ENCODE data around the gene ABCB8. TPM values are rescaled to one million over a fixed set of nuclear protein-coding genes. Genes with fewer than 3 reads are reported as not detected.

The ABCB8 gene
- polyA plus RNA-seq, 5 donors, result 17.6 to 29.3 (median 24.9) TPM

GRCh38 chr7:151083824-151084160, 55.5 kb downstream of the ABCB8 start:
- DNase-seq, result no peak

GRCh38 chr7:151085329-151085690, 57.1 kb downstream of the ABCB8 start:
- no peak for DNase-seq

- DNase-seq, result peak; percentile 79 to 87
These were observed 57.7 kb downstream of the ABCB8 start, which contains the start of gene AGAP3 for GRCh38 chr7:151085691-151086620. AGAP3 (plus strand) TSS chr7:151086475; CDS start chr7:151086742, 267 bp downstream.

GRCh38 chr7:151086802-151087244, 58.6 kb downstream of the ABCB8 start:
- DNase-seq, result no peak

- peak; percentile 58 to 61 for DNase-seq
These were observed 59.2 kb downstream of the ABCB8 start for GRCh38 chr7:151087245-151088018.

GRCh38 chr7:151088019-151088855, 60.0 kb downstream of the ABCB8 start:
- DNase-seq, result no peak

GRCh38 chr7:151088856-151089699, 60.8 kb downstream of the ABCB8 start:
- peak in 1 of 2 donors; percentile 55 for DNase-seq

GRCh38 chr7:151089893-151090730, 61.9 kb downstream of the ABCB8 start:
- DNase-seq, result no peak

- no peak for DNase-seq
These were observed 62.8 kb downstream of the ABCB8 start for GRCh38 chr7:151091003-151091402.

GRCh38 chr7:151091431-151091830, 63.2 kb downstream of the ABCB8 start:
- no peak for DNase-seq

GRCh38 chr7:151091988-151092387, 63.7 kb downstream of the ABCB8 start:
- no peak for DNase-seq

- DNase-seq, result no peak
These were observed 65.5 kb downstream of the ABCB8 start for GRCh38 chr7:151093748-151094147.

GRCh38 chr7:151094675-151095074, 66.4 kb downstream of the ABCB8 start:
- DNase-seq, result no peak

GRCh38 chr7:151095123-151095797, 67.0 kb downstream of the ABCB8 start:
- no peak for DNase-seq

GRCh38 chr7:151095828-151096475, 67.7 kb downstream of the ABCB8 start:
- no peak for DNase-seq

All from right lung (tissue), 5 donors.